T-helper 2 cell treated with Interferon-gamma antibody and Interleukin-4, amounts not matched to agents 100 ng/mL and 5 ng/mL, for 36 hours (primary cell): ENCODE data around the gene SMIM45.

ENCODE experiments used
- intact Hi-C: fragments of 100-400 bp; cut with micrococcal nuclease; formaldehyde crosslinking; loops from one replicate; pipeline ENCODE4 v1.15.1; 2023

SMIM45 gene

DNA sequence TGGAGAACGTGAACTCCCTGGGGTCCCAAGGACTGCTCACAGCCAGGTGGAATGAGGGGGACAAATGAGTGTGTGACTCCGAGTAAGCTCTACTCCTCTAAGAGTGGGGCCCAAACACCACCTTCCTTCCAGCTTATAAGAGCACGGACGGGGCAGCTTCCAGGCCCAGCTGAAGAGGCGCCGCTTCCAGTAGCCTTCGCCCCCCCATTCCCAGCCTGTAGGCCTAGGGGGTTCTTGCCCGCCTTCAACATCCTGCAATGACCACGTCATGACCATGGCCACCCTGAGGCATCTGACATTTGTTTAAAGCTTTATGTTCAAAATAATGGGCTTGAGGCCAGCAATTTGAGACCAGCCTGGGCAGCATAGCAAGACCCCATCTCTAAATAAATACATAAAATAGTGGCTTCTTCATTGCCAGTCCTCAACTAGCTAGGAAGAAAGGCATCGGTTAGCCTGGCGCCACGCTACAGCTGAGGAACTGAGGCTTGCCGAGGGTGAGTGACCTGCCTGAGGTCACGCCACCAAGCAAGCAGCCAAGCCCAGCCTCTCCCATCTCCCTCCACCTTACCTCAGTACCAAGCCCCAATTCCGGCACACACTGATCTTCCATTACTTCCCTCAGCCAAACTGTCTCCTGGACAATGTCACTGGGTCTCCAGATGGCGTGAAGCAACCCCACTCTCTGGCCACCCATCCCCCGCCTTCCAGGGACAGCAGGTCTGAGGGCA is 17.5 kb upstream of the SMIM45 start:
- intact Hi-C loops = no loop called here

DNA sequence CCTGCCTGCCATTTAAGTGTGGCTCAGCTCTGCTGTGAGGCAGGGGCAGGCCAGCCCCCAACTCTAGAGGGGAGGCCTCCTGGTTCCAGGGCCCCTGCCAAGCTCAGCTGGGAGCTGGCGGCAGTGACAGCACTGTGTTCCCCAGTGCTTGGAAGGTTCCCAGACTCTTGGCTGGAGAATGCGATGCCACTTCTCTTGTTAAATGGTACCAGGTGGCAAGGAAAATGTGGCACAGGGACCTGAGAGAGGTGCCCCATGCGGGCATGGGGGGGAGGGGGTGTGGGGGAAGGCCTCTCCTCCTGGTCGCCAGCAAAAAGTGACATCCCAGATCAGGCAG is 17.0 kb upstream of the SMIM45 start:
- intact Hi-C loops = no loop called here

DNA sequence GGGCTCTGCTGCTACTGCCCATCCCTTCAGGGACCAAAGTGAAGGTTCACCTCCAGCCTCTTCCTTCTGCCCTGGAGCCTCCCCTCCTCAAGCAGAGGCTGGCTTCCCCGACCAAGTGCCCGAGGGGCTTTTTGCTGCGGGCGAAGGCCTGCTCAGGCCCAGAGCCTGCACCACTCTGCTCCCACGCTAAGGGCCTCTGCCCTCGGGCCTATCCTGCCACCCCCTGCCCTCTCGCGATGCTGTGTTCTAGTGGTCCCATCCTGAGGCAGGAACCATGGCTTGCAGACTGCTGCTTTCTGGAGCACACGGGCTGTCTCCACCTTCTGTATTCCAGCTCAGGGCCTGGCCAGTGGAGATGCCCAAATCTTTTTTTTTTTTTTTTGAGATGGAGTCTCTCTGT is 16.4 kb upstream of the SMIM45 start:
- intact Hi-C loops = no loop called here

DNA sequence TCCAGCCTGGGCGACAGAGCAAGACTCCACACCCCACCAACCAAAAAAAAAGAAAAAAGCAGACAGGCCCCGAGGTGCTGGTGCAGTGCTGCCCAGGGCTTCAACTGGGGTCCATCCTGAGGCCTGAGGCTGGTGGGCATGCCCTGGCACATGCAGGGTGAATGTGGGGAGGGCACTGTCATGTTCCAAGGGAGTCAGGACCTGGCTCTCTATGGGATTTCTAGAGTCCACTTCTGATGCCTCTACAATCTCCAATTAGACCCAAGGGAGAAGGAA is 15.1 kb upstream of the SMIM45 start:
- intact Hi-C loops = no loop called here

DNA sequence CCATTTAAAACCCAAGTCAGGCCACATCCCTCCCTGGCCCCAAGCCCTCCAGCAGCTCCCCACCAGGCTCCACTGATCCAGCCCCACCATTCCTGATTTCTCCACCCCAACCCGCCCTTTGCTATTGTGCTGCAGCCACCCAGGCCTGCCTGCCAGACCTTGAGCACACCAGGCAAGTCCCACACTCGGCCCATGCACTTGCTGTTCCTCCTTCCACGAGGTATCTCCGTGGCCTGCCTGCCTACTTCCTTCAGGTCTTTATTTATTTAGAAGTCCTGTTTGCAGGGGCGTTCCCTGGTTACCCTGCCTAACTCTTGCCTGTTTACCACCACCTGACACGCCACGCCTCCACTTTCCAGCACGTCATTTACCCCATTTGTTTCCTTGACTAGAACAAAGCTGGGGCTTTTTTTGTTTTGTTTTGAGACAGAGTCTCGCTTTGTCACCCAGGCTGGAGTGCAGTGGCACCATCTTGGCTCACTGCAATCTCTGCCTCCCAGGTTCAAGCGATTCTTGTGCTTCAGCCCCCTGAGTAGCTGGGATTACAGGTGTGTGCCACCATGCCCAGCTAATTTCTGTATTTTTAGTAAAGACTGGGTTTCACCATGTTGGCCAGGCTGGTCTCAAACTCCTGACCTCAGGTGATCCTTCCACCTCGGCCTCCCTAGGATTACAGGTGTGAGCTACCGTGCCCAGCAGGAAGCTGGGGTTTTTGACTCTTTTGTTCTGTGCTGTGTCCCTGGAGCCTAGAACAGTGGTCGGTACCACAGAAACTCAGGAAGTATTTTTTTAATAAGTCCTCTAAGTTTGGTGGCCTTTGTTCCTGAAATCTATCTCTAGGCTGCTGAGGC is 11.7 kb upstream of the SMIM45 start:
- intact Hi-C loops = loop anchor here (1.0 to 10.0 kb wide), 6 partner anchors 14 to 475 kb away; partner anchors contain the start of genes ACO2, PHF5A, SNU13 and SREBF2

DNA sequence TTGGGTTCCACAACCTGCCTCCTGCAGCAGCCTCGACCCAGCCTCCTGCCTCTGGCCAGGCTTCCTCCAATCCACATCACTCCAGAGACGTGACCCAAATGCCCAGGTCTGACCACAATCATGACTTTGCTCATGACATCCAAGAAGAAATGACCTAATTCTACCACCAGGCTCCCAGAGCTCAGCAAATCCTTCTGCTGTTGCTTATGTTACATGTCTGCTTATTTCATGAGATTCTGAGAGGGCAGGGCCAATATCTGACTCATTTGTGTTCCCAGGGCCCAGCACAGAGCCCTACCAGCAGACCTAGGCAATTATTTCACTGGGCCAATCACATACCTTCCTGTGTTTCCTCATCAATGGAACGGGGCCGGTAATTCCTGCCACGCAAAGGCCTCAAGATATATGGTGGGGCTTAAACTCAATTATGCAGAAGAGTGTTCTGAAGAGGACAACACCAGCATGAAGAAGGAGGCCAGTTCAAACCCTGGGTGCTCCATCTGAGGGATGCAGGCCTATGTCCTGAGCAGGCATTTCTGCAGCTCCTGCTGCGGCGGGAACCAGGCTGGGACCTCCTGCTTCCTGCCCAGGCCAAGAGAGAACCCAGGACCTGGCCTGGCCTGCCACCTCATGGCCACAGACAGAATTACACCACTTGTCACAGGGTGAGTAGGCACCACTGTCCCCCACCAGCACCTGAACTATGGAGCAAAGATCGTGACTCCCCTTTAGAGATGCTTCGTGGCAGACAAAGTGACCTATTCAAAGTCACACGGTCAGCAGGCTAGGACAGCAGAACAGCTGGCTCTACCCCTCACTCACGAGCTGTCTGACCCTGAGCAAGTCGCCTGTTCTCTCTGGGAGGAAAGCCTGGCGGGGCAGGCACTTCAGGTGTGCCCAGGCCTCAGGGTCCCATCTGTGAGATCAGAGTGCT is 10.9 kb upstream of the SMIM45 start:
- intact Hi-C loops = loop anchor here (1.0 to 10.0 kb wide), 10 partner anchors 15 to 476 kb away; partner anchors contain the start of genes ACO2, PHF5A, SNU13 and SREBF2

DNA sequence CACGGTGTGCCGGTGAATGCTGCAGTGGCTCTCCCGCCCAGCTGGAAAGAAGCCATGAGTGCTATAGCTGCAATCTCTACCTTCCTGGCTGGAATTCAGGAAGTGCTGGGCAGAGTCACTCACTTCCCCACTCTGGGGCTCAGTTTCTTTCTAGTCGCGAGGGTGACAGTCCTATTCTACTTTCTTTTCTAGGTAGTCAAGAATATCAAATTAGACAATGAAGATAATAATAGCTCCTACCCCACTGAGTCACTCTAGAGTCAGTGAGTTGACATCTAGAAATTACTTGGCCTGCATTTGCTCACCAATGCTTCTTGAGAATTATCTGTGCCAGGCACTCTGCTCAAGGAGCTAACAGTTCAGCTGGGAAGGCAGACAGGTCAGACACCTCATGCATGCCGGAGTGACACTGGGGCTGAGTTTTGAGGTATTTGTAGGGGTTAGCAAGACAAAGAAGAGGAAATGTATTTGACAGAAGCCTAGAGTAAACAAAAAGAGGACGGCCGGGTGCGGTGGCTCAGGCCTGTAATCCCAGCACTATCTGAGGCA is 8.2 kb upstream of the SMIM45 start:
- intact Hi-C loops = loop anchor here (10.0 kb wide), 1 partner anchor 479 kb away; the partner anchor contains the start of genes ACO2 and PHF5A

DNA sequence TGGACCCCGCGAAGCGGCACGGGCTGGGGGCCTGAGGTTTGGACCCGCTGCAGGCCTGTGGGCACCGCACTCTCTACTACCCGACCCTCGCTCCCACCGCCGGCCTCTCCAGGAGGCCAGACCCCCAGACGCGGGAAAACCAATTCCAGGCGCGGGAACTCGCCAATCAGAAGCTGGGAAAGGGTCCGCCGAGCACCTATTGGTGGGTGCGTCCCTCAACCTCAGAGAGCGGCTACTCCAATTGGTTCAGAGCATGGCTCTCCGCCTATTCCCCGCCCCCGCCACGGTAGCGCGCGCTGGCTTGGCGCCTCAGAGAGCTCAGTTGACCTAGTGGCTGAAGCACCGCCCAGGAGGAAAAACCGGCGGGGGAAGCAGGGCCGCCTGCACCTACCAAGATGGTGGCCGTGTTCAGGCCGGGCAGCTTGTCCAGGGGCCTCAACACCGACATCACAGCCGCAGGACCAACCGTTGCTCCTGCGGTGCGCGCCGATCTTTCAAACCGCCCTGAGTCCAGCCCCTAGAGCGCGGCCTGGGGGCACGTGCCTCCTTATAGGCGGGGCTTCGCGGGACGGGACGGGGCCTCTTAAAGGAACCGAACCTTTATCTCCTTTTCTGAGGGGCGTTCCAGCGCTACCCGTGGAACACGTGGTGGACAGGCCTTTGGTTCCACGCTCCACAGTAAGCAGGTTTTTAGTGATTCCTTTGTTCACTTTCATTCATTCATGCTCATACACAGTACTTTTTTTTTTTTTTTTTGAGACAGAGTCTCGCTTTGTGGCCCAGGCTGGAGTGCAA is 5.1 kb upstream of the SMIM45 start, which contains the start of gene CENPM:
Gene CENPM, minus strand, starts transcription at position 524 of the 795 bp plus-strand sequence. Its CDS starts 76 bp downstream, at position 448.
- intact Hi-C loops = loop anchor here (1.0 to 10.0 kb wide), 4 partner anchors 114 to 482 kb away; partner anchors contain the start of genes ACO2, NAGA, PHF5A and SREBF2

DNA sequence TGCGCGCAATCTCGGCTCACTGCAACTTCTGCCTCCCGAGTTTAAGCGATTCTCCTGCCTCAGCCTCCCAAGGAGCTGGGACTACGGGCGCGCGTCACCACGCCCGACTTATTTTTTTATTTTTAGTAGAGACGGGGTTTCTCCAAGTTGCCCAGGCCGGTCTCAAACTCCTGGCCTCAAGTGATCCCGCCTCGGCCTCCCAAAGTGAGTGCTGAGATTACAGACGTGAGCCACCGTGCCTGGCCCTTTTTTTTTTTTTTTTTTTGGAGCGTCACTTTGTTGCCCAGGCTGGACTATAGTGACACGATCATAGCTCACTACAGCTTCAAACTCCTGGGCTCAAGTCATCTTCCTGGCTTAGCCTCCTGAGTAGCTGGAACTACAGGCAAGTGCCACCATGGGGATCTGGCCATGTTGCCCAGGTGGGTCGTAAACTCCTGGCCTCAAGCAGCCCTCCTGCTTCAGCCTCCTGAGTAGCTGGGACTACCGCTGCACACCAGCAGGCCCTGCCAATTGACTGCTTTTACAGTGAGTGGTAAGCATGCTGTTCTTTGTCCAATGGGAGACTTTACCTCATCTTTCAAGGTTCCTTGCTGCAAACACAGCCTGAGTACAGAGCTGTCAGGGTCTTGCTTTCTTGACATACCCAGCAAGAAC is 4.4 kb upstream of the SMIM45 start:
- intact Hi-C loops = loop anchor here (2.0 to 10.0 kb wide), 2 partner anchors 123 to 483 kb away; partner anchors contain the start of genes ACO2, NAGA and PHF5A

DNA sequence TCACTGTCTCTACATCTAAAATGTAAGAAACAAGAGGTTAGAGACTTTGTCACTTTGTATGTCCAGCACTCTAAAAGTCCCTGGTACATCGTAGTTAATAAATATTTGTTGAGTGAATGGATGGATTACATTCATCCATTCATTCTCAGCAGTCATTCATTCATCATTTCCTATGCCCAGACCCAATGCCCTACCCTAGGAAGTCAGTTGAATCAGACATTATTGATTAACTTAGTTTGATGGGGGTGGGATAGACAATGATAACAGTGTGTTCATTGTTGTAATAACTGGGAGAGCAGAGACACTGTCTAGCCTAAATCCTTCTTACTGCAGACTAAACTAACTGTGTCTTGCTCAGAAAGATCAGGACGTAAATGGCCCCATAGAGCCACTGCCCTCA is 3.8 kb upstream of the SMIM45 start:
- intact Hi-C loops = loop anchor here (10.0 kb wide), 1 partner anchor 483 kb away; the partner anchor contains the start of genes ACO2 and PHF5A

DNA sequence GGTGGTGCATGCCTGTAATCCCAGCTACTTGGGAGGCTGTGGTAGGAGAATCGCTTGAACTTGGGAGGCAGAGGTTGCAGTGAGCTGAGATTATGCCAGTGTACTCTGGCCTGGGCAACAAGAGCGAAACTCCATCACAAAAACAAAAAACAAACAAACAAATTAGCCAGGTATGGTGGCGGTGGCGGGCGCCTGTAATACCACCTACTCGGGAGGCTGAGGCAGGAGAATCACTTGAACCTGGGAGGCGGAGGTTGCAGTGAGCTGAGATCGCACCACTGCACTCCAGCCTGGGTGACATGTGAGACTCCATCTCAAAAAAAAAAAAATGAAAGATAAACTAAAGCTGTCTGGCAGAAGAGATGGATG is 3.0 kb upstream of the SMIM45 start:
- intact Hi-C loops = loop anchor here (10.0 kb wide), 1 partner anchor 484 kb away; the partner anchor contains the start of genes ACO2 and PHF5A

DNA sequence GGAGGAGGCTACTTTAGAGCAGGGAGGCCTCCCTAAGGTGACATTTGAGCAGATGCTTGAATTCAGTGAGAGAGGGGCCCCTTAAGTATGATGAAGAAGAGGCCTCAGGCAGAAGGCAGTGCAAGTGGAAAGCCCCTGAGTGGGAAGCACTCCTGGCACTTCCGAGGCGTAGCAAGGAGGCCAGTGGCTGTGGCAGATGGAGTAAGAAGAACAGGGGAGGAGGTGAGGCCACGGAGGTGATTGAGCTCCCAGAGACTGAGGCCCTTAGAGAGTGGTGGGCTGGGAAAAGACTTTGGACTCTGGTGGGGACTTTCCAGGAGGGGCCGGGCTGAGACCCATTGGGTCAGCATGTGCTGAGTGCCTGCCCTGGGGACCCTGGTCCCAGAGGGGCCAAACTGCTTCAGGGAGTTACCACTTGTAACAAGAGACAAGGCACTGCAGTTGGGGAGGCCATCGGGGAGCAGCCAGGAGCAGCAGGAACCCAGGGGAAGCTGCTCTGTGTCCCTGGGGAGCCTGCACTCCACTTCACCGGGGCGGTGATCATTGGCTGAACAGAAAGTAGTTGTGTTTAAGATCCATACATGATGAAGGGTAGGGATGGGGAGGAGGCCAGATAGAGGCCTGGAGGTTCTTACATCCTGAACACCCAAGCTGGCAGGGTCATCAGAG is 2.5 kb upstream of the SMIM45 start:
- intact Hi-C loops = loop anchor here (10.0 kb wide), 1 partner anchor 485 kb away; the partner anchor contains the start of genes ACO2 and PHF5A

DNA sequence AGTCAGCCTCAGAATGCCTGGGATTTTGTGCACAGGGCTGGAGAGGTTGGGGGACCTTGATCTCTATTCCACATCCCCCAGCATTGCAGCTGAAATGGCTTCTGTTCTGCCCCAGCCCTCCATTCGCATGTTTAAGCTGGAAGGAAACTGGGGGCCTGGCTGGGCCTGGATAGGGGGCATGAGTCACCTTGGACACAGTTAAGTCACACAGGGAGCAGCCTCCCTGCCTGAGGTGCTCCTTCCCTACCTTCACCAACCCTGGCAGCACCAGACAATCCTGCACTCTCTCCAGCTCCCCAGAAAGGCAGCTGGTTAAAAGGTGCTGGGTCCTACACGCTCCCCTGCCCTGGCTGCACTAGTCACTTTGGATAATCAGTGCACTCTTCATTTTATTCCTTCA is 763 bp downstream of the SMIM45 start:
- intact Hi-C loops = no loop called here

DNA sequence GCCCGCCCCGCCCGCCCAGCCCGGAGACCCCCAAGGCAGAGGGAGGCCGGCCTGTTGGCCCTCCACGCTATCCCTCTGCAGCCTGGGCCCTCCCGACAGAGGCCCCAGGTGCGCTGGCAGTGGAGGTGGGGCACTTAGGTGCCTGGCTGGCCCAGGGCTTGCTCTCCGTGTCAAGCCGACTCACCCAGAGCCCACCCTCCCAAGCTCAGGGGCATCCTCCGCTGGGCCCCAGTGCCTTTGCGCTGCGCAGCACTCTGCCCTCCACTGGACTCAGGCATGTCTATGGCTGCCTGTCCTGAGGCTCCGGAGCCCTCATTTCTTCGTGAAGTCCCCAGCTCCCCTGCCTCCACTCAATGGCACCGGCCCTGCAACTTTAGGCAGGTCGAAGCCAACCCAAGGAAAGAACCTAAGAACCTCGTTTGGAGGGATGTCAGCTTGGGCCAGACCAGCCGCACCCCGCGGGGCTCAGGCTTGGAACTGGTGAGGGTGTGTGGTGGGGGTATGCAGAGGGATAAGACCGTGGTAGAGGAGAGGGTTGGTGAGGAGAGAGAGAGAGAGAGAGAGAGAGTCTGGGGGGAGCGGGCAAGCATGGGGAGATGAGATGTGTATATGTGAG is 6.1 kb downstream of the SMIM45 start:
- intact Hi-C loops = no loop called here

DNA sequence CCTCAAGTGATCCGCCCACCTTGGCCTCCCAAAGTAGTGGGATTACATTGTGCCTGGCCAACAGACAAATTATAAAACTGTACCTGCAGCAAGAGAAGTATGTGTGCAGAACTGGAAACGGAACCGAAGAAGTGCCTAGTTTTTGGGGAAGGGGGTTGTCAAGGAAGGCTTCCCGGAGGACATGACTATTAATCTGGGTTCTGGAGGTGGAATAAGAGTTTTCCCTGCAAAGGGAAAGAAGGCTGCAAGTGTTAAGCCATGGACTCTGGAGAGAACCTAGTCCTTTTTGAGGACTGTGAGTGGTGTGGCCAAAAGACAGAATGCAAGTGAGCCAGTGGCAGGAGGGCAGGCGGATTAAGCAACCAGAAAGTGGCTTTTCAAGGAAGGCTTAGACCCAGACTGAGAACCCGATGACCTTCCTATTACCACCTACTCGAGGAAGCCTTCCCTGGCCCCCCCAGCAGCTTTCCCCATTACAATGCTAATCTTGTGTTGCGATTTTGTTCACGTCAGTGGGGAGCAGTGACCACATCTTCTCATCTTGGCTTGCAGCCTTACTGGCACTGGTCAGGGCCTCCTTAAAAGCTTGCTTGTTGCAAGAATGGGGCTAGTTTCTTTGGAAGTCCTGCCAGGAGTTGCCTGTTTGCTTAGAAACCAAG is 11.6 kb downstream of the SMIM45 start:
- intact Hi-C loops = no loop called here

DNA sequence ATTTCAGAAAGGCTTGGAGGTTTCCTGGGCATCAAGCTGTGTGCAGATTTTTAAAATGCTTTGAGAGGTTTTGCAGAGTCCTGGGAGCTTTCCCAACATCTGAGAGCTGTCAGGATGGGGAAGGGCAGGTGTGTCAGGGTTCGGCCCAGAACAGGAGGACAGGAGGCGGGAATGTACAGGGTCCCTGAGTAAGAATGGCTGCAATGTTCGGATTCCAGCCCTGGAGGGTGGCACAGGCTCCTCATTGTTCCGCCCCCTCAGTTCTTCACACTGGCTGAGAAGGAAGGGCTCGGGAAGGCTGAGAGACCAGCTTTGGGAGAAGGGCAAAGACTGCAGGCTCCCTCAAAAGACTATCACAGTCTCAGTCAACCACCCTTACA is 12.2 kb downstream of the SMIM45 start:
- intact Hi-C loops = no loop called here

DNA sequence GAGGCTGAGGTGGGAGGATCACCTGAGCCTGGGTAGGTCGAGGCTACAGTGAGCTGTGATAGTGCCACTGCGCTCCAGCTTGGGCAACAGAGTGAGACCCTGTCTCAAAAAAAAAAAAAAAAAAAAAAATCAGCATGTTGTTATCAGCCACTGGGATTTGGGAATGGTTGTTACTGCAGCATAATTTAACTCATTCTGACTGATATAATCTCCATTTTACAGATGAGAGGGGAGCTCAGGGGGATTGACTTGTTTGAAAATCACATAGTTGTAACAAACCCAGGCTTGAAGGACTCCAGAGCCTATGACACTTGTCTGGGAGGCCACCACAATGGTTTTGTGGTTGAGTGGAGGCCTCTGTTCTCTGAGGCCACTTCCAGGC is 14.3 kb downstream of the SMIM45 start:
- intact Hi-C loops = loop anchor here (1.0 to 2.0 kb wide), 2 partner anchors 105 to 471 kb away; partner anchors contain the start of gene NAGA
